Measurements from ENCODE around the gene ATAD3A.

GRCh38 chr1:1507305-1507704 lies 4.7 kb upstream of the ATAD3A start:
- TF ChIP-seq, protein P1, sequence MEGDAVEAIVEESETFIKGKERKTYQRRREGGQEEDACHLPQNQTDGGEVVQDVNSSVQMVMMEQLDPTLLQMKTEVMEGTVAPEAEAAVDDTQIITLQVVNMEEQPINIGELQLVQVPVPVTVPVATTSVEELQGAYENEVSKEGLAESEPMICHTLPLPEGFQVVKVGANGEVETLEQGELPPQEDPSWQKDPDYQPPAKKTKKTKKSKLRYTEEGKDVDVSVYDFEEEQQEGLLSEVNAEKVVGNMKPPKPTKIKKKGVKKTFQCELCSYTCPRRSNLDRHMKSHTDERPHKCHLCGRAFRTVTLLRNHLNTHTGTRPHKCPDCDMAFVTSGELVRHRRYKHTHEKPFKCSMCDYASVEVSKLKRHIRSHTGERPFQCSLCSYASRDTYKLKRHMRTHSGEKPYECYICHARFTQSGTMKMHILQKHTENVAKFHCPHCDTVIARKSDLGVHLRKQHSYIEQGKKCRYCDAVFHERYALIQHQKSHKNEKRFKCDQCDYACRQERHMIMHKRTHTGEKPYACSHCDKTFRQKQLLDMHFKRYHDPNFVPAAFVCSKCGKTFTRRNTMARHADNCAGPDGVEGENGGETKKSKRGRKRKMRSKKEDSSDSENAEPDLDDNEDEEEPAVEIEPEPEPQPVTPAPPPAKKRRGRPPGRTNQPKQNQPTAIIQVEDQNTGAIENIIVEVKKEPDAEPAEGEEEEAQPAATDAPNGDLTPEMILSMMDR (IDR thresholded peaks at IDR 0.05; ENCODE audit: low read depth, low read length, poor library complexity, severe bottlenecking) = no peak
- no peak for TF ChIP-seq EZH2phosphoT487 (IDR thresholded peaks at IDR 0.05; ENCODE audit: borderline replicate concordance, low read length)
